HEK293 (cell line): Measurements from ENCODE around the gene C19orf47.
A peak's percentile ranks its signal among the peaks of the same experiment; 100 is the strongest.

Experiments
- BCL11B ChIP-seq: fragments of 450-650 bp; formaldehyde crosslinking; IDR thresholded peaks from 2 replicates; pipeline ENCODE4 v1.5.1; 2016; ENCODE audit warnings: low read depth, missing biosample characterization, missing genetic modification characterization
- GLIS2 ChIP-seq: fragments of 450-650 bp; formaldehyde crosslinking; IDR thresholded peaks from 2 replicates; pipeline ENCODE4 v1.5.1; 2016; ENCODE audit warnings: missing biosample characterization, missing genetic modification characterization
- KLF16 ChIP-seq: fragments of 450-650 bp; formaldehyde crosslinking; IDR thresholded peaks from 2 replicates; pipeline ENCODE4 v1.5.1; 2017; ENCODE audit warnings: missing biosample characterization, missing genetic modification characterization
- KLF8 ChIP-seq: fragments of 450-650 bp; formaldehyde crosslinking; IDR thresholded peaks from 2 replicates; pipeline ENCODE4 v1.5.1; 2016; ENCODE audit warnings: missing biosample characterization, missing genetic modification characterization
- MYNN ChIP-seq: fragments of 450-650 bp; formaldehyde crosslinking; IDR thresholded peaks from 2 replicates; pipeline ENCODE4 v1.5.1; 2016; ENCODE audit warnings: missing biosample characterization, missing genetic modification characterization, borderline replicate concordance
- OVOL3 ChIP-seq: fragments of 450-650 bp; formaldehyde crosslinking; IDR thresholded peaks from 2 replicates; pipeline ENCODE4 v1.5.1; 2016; ENCODE audit warnings: missing biosample characterization, missing genetic modification characterization
- RBAK ChIP-seq: fragments of 450-650 bp; formaldehyde crosslinking; IDR thresholded peaks from 2 replicates; pipeline ENCODE4 v1.5.1; 2016; ENCODE audit warnings: missing biosample characterization, missing genetic modification characterization
- SP3 ChIP-seq: fragments of 450-650 bp; formaldehyde crosslinking; IDR thresholded peaks from 2 replicates; pipeline ENCODE4 v1.5.1; 2016; ENCODE audit warnings: missing biosample characterization, missing genetic modification characterization
- WT1 ChIP-seq: fragments of 450-650 bp; formaldehyde crosslinking; IDR thresholded peaks from 2 replicates; pipeline ENCODE4 v1.5.1; 2016; ENCODE audit warnings: missing biosample characterization, missing genetic modification characterization
- ZBTB17 ChIP-seq: fragments of 450-650 bp; formaldehyde crosslinking; IDR thresholded peaks from 2 replicates; pipeline ENCODE4 v1.5.1; 2016; ENCODE audit warnings: missing biosample characterization, missing genetic modification characterization
- ZBTB21 ChIP-seq: fragments of 450-650 bp; formaldehyde crosslinking; IDR thresholded peaks from 2 replicates; pipeline ENCODE4 v1.5.1; 2017; ENCODE audit warnings: missing biosample characterization, missing genetic modification characterization
- ZNF133 ChIP-seq: fragments of 450-650 bp; formaldehyde crosslinking; IDR thresholded peaks from 2 replicates; pipeline ENCODE4 v1.5.1; 2016; ENCODE audit warnings: missing biosample characterization, missing genetic modification characterization
- ZNF146 ChIP-seq: fragments of 450-650 bp; formaldehyde crosslinking; IDR thresholded peaks from 2 replicates; pipeline ENCODE4 v1.5.1; 2016; ENCODE audit warnings: missing biosample characterization, missing genetic modification characterization
- ZNF174 ChIP-seq: fragments of 450-650 bp; formaldehyde crosslinking; IDR thresholded peaks from 2 replicates; pipeline ENCODE4 v1.5.0; 2017; ENCODE audit warnings: missing biosample characterization, mild to moderate bottlenecking, missing genetic modification characterization
- ZNF239 ChIP-seq: fragments of 450-650 bp; formaldehyde crosslinking; IDR thresholded peaks from 2 replicates; pipeline ENCODE4 v1.5.1; 2016; ENCODE audit warnings: missing biosample characterization, missing genetic modification characterization
- ZNF266 ChIP-seq: fragments of 450-650 bp; formaldehyde crosslinking; IDR thresholded peaks from 2 replicates; pipeline ENCODE4 v1.5.1; 2016; ENCODE audit warnings: missing biosample characterization, missing genetic modification characterization, low read depth
- ZNF341 ChIP-seq: fragments of 450-650 bp; formaldehyde crosslinking; IDR thresholded peaks from 2 replicates; pipeline ENCODE4; 2016; ENCODE audit warnings: low read depth, missing biosample characterization, missing genetic modification characterization
- ZNF366 ChIP-seq: fragments of 450-650 bp; formaldehyde crosslinking; conservative IDR thresholded peaks from 2 replicates; pipeline ENCODE4 v1.5.1; 2016; ENCODE audit warnings: missing biosample characterization, missing genetic modification characterization
- ZNF37A ChIP-seq: fragments of 450-650 bp; IDR thresholded peaks from 2 replicates; pipeline ENCODE4 v1.5.1; 2018; ENCODE audit warnings: missing biosample characterization, missing genetic modification characterization
- ZNF473 ChIP-seq: fragments of 450-650 bp; formaldehyde crosslinking; IDR thresholded peaks from 2 replicates; pipeline ENCODE4 v1.5.1; 2017; ENCODE audit warnings: missing biosample characterization, missing genetic modification characterization
- ZNF571 ChIP-seq: fragments of 450-650 bp; formaldehyde crosslinking; IDR thresholded peaks from 2 replicates; pipeline ENCODE4 v1.5.0; 2017; ENCODE audit warnings: missing biosample characterization, missing genetic modification characterization
- ZNF621 ChIP-seq: fragments of 450-650 bp; formaldehyde crosslinking; IDR thresholded peaks from 2 replicates; pipeline ENCODE4 v1.5.1; 2017; ENCODE audit warnings: missing biosample characterization, missing genetic modification characterization
- ZSCAN16 ChIP-seq: fragments of 450-650 bp; formaldehyde crosslinking; IDR thresholded peaks from 2 replicates; pipeline ENCODE4 v1.5.1; 2016; ENCODE audit warnings: missing biosample characterization, missing genetic modification characterization
- ZSCAN30 ChIP-seq: fragments of 450-650 bp; IDR thresholded peaks from 2 replicates; pipeline ENCODE4 v1.5.1; 2018; ENCODE audit warnings: missing biosample characterization, mild to moderate bottlenecking, missing genetic modification characterization, moderate library complexity
- TF ChIP-seq, protein P1 (sequence below): fragments of 450-650 bp; formaldehyde crosslinking; optimal IDR thresholded peaks from 2 replicates; pipeline ENCODE3; 2016; ENCODE audit warnings: missing biosample characterization, mild to moderate bottlenecking, missing genetic modification characterization
- TF ChIP-seq, protein P2 (sequence below): fragments of 450-650 bp; formaldehyde crosslinking; IDR thresholded peaks from 2 replicates; pipeline ENCODE4 v1.5.1; 2016; ENCODE audit warnings: missing biosample characterization, missing genetic modification characterization
- TF ChIP-seq, protein P3 (sequence below): fragments of 450-650 bp; formaldehyde crosslinking; IDR thresholded peaks from 2 replicates; pipeline ENCODE4 v1.5.1; 2017; ENCODE audit warnings: missing biosample characterization, missing genetic modification characterization
- TF ChIP-seq, protein P4 (sequence below): fragments of 450-650 bp; formaldehyde crosslinking; IDR thresholded peaks from 2 replicates; pipeline ENCODE4 v1.5.0; 2017; ENCODE audit warnings: missing biosample characterization, missing genetic modification characterization, borderline replicate concordance
- TF ChIP-seq, protein P5 (sequence below): fragments of 450-650 bp; formaldehyde crosslinking; IDR thresholded peaks from 2 replicates; pipeline ENCODE4 v1.5.1; 2016; ENCODE audit warnings: missing biosample characterization, missing genetic modification characterization
- TF ChIP-seq, protein P6 (sequence below): fragments of 450-650 bp; formaldehyde crosslinking; IDR thresholded peaks from 2 replicates; pipeline ENCODE4 v1.5.1; 2016; ENCODE audit warnings: missing biosample characterization, missing genetic modification characterization, low read depth

C19orf47 gene

DNA sequence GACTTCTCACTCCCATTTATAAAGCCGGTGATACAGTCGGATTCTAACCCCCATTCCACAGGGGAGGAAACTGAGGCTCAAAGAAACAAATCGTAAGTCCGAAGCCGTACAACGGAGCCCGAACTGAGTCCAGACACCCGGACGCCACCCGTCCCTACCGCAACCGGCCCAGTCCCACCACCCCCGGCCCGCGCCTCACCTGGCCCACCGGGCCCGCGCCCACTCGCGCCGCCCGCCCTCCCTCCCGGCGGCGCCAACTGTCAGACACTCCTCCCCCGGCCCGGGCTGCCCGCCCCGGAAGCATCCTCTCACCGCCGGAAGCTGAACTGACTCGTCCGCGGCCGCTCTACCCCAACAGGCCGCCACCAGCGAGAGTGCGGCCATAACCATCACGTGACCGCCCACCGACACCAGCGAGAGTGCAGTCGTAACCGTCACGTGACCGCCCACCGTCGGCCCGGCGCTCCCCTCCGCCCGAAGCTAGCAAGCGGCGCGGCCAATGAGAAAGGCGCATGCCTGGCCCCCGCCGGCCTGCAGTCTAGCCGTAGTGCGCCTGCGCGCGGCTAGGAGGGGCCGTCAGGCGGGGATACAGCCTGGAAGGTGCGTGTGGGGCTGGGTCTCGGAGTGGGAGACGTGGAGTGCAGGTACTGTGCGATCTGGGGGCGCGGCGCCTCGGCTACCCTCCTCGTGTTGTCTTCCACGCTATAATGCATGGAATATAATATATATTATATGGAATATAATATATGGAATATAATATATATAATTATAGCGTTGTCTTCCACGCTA lies at the start of gene C19orf47, which contains the start of gene PLD3 (continued):
- TF ChIP-seq, protein P1, sequence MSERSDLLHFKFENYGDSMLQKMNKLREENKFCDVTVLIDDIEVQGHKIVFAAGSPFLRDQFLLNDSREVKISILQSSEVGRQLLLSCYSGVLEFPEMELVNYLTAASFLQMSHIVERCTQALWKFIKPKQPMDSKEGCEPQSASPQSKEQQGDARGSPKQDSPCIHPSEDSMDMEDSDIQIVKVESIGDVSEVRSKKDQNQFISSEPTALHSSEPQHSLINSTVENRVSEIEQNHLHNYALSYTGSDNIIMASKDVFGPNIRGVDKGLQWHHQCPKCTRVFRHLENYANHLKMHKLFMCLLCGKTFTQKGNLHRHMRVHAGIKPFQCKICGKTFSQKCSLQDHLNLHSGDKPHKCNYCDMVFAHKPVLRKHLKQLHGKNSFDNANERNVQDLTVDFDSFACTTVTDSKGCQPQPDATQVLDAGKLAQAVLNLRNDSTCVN (tag by site-specific recombination) = peak; percentile 91
- TF ChIP-seq ZNF239 (tag by site-specific recombination) (peak; percentile 35), ZSCAN16 (tag by site-specific recombination) (peak; percentile 86), GLIS2 (peak; percentile 99), ZNF621 (tag by site-specific recombination) (no peak), SP3 (tag by site-specific recombination) (peak; percentile 99), ZNF473 (no peak), ZNF341 (peak; percentile 97), ZNF266 (tag by site-specific recombination) (no peak), ZNF174 (tag by site-specific recombination) (no peak), RBAK (tag by site-specific recombination) (peak; percentile 74), MYNN (0 out of 2 replicates have a peak, but pooled peaks have one; percentile 17), ZNF571 (tag by site-specific recombination) (no peak), ZNF133 (tag by site-specific recombination) (no peak), ZNF146 (tag by site-specific recombination) (peak; percentile 49), WT1 (peak; percentile 57; the same call in 1 of the 2 replicates), KLF16 (tag by site-specific recombination) (peak; percentile 92), ZBTB21 (tag by site-specific recombination) (peak; percentile 79), ZNF37A (tag by site-specific recombination) (no peak), ZSCAN30 (tag by site-specific recombination) (peak; percentile 93), ZBTB17 (tag by site-specific recombination) (peak; percentile 87), KLF8 (tag by site-specific recombination) (peak; percentile 98), ZNF366 (tag by site-specific recombination) (no peak), OVOL3 (tag by site-specific recombination) (peak; percentile 60; the same call in 1 of the 2 replicates), BCL11B (tag by site-specific recombination) (peak; percentile 25; the same call in 1 of the 2 replicates)
- TF ChIP-seq, protein P2, sequence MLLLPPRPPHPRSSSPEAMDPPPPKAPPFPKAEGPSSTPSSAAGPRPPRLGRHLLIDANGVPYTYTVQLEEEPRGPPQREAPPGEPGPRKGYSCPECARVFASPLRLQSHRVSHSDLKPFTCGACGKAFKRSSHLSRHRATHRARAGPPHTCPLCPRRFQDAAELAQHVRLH (tag by site-specific recombination) = peak; percentile 95
- TF ChIP-seq, protein P3, sequence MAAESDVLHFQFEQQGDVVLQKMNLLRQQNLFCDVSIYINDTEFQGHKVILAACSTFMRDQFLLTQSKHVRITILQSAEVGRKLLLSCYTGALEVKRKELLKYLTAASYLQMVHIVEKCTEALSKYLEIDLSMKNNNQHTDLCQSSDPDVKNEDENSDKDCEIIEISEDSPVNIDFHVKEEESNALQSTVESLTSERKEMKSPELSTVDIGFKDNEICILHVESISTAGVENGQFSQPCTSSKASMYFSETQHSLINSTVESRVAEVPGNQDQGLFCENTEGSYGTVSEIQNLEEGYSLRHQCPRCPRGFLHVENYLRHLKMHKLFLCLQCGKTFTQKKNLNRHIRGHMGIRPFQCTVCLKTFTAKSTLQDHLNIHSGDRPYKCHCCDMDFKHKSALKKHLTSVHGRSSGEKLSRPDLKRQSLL = peak; percentile 50; the same call in 1 of the 2 replicates
- TF ChIP-seq, protein P4, sequence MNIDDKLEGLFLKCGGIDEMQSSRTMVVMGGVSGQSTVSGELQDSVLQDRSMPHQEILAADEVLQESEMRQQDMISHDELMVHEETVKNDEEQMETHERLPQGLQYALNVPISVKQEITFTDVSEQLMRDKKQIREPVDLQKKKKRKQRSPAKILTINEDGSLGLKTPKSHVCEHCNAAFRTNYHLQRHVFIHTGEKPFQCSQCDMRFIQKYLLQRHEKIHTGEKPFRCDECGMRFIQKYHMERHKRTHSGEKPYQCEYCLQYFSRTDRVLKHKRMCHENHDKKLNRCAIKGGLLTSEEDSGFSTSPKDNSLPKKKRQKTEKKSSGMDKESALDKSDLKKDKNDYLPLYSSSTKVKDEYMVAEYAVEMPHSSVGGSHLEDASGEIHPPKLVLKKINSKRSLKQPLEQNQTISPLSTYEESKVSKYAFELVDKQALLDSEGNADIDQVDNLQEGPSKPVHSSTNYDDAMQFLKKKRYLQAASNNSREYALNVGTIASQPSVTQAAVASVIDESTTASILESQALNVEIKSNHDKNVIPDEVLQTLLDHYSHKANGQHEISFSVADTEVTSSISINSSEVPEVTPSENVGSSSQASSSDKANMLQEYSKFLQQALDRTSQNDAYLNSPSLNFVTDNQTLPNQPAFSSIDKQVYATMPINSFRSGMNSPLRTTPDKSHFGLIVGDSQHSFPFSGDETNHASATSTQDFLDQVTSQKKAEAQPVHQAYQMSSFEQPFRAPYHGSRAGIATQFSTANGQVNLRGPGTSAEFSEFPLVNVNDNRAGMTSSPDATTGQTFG = no peak; the same call in 1 of the 2 replicates
- TF ChIP-seq, protein P5, sequence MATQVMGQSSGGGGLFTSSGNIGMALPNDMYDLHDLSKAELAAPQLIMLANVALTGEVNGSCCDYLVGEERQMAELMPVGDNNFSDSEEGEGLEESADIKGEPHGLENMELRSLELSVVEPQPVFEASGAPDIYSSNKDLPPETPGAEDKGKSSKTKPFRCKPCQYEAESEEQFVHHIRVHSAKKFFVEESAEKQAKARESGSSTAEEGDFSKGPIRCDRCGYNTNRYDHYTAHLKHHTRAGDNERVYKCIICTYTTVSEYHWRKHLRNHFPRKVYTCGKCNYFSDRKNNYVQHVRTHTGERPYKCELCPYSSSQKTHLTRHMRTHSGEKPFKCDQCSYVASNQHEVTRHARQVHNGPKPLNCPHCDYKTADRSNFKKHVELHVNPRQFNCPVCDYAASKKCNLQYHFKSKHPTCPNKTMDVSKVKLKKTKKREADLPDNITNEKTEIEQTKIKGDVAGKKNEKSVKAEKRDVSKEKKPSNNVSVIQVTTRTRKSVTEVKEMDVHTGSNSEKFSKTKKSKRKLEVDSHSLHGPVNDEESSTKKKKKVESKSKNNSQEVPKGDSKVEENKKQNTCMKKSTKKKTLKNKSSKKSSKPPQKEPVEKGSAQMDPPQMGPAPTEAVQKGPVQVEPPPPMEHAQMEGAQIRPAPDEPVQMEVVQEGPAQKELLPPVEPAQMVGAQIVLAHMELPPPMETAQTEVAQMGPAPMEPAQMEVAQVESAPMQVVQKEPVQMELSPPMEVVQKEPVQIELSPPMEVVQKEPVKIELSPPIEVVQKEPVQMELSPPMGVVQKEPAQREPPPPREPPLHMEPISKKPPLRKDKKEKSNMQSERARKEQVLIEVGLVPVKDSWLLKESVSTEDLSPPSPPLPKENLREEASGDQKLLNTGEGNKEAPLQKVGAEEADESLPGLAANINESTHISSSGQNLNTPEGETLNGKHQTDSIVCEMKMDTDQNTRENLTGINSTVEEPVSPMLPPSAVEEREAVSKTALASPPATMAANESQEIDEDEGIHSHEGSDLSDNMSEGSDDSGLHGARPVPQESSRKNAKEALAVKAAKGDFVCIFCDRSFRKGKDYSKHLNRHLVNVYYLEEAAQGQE (tag by site-specific recombination) = 0 out of 2 replicates have a peak, but pooled peaks have one; percentile 26
- TF ChIP-seq, protein P6, sequence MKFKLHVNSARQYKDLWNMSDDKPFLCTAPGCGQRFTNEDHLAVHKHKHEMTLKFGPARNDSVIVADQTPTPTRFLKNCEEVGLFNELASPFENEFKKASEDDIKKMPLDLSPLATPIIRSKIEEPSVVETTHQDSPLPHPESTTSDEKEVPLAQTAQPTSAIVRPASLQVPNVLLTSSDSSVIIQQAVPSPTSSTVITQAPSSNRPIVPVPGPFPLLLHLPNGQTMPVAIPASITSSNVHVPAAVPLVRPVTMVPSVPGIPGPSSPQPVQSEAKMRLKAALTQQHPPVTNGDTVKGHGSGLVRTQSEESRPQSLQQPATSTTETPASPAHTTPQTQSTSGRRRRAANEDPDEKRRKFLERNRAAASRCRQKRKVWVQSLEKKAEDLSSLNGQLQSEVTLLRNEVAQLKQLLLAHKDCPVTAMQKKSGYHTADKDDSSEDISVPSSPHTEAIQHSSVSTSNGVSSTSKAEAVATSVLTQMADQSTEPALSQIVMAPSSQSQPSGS (tag by site-specific recombination) = 0 out of 2 replicates have a peak, but pooled peaks have one; percentile 32
